HG02870 (cell line): ENCODE results near the gene DMD.
"Not testable (repeated sequence)": the region's sequence is repeated elsewhere in the genome, so short reads cannot be mapped to it uniquely, and the experiment has no call there.

Source experiments
- ATAC-seq: cut with Tn5 transposase; IDR thresholded peaks from one replicate; pipeline ENCODE4 v1.9.1; 2021; ENCODE audit warnings: mild to moderate bottlenecking, moderate library complexity; ENCODE audit not compliant: unreplicated experiment

DMD gene

GRCh38 chrX:32116047-32116446 is 1095.3 kb downstream of the DMD start:
- ATAC-seq, result no peak

- no peak for ATAC-seq
Measured at GRCh38 chrX:32087663-32088062, 1123.7 kb downstream of the DMD start.

GRCh38 chrX:32084757-32085156 is 1126.6 kb downstream of the DMD start:
- no peak for ATAC-seq

GRCh38 chrX:32048285-32048684 is 1163.1 kb downstream of the DMD start:
- ATAC-seq, result no peak

GRCh38 chrX:32045149-32045548 is 1166.2 kb downstream of the DMD start:
- ATAC-seq, result no peak

- ATAC-seq, result no peak
Measured at GRCh38 chrX:32041181-32041580, 1170.2 kb downstream of the DMD start.

- ATAC-seq, result no peak
Measured at GRCh38 chrX:32026772-32027171, 1184.6 kb downstream of the DMD start.

- no peak for ATAC-seq
Measured at GRCh38 chrX:32024072-32024471, 1187.3 kb downstream of the DMD start.

- ATAC-seq, result no peak
Measured at GRCh38 chrX:32016195-32016594, 1195.2 kb downstream of the DMD start.

GRCh38 chrX:32010948-32011347 is 1200.4 kb downstream of the DMD start:
- no peak for ATAC-seq

GRCh38 chrX:32010212-32010611 is 1201.1 kb downstream of the DMD start:
- ATAC-seq, result no peak

- no peak for ATAC-seq
Measured at GRCh38 chrX:31993637-31994036, 1217.7 kb downstream of the DMD start.

- no peak for ATAC-seq
Measured at GRCh38 chrX:31988975-31989374, 1222.4 kb downstream of the DMD start.

- ATAC-seq, result no peak
Measured at GRCh38 chrX:31981546-31982062, 1229.7 kb downstream of the DMD start.

GRCh38 chrX:31969714-31970113 is 1241.6 kb downstream of the DMD start:
- no peak for ATAC-seq

- ATAC-seq, result no peak
Measured at GRCh38 chrX:31962256-31962655, 1249.1 kb downstream of the DMD start.

GRCh38 chrX:31934842-31935370 is 1276.4 kb downstream of the DMD start:
- no peak for ATAC-seq

GRCh38 chrX:31934015-31934414 is 1277.3 kb downstream of the DMD start:
- ATAC-seq, result no peak

GRCh38 chrX:31932769-31933168 is 1278.6 kb downstream of the DMD start:
- no peak for ATAC-seq

- not testable (repeated sequence) for ATAC-seq
Measured at GRCh38 chrX:31932320-31932719, 1279.0 kb downstream of the DMD start.

GRCh38 chrX:31931225-31931624 is 1280.1 kb downstream of the DMD start:
- ATAC-seq, result no peak

GRCh38 chrX:31929366-31929765 is 1282.0 kb downstream of the DMD start:
- no peak for ATAC-seq

GRCh38 chrX:31921236-31921635 is 1290.1 kb downstream of the DMD start:
- ATAC-seq, result no peak
